ENCODE measurements around the gene ATE1.
A peak's percentile ranks its signal among the peaks of the same experiment; 100 is the strongest.

The ATE1 gene

GRCh38 chr10:121781101-121781500, 146.7 kb downstream of the ATE1 start:
- H3K4me3 ChIP-seq (ENCODE audit: low read depth, low read length): no peak overlapping the region
- TF ChIP-seq, protein P1, sequence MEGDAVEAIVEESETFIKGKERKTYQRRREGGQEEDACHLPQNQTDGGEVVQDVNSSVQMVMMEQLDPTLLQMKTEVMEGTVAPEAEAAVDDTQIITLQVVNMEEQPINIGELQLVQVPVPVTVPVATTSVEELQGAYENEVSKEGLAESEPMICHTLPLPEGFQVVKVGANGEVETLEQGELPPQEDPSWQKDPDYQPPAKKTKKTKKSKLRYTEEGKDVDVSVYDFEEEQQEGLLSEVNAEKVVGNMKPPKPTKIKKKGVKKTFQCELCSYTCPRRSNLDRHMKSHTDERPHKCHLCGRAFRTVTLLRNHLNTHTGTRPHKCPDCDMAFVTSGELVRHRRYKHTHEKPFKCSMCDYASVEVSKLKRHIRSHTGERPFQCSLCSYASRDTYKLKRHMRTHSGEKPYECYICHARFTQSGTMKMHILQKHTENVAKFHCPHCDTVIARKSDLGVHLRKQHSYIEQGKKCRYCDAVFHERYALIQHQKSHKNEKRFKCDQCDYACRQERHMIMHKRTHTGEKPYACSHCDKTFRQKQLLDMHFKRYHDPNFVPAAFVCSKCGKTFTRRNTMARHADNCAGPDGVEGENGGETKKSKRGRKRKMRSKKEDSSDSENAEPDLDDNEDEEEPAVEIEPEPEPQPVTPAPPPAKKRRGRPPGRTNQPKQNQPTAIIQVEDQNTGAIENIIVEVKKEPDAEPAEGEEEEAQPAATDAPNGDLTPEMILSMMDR (conservative IDR thresholded peaks at IDR 0.05; ENCODE audit: low read depth, low read length): no peak
- no peak for DNase-seq (ENCODE audit: low read depth)

- peak; percentile 86 for DNase-seq (ENCODE audit: low read depth)
- no peak overlapping the region for H3K4me3 ChIP-seq (ENCODE audit: low read depth, low read length)
- TF ChIP-seq, protein P1 (conservative IDR thresholded peaks at IDR 0.05; ENCODE audit: low read depth, low read length): no peak
Observed at GRCh38 chr10:121774813-121775212, 153.0 kb downstream of the ATE1 start.

DNA sequence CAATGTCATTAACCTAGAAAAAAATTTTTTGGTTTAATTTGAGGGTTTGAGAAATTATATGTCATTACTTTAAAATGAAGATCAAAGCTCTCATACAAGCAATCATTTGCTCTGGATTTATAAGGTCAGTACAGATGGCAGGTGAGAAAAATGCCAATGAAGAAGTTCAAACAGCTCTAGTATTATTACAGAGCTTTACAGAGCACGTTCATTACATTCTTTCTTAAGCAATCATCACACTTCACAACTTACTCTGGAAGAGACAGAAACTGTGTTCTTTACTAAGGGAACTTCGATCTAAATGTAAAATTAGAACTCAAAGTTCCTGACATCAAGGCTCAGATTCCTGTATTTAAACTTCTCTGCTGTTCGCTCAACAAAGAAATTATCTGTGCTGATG, 153.4 kb downstream of the ATE1 start:
- peak; percentile 41 for DNase-seq (ENCODE audit: low read depth)
- TF ChIP-seq, protein P1 (conservative IDR thresholded peaks at IDR 0.05; ENCODE audit: low read depth, low read length): no peak

GRCh38 chr10:121772884-121773283, 154.9 kb downstream of the ATE1 start:
- peak; percentile 82 for DNase-seq (ENCODE audit: low read depth)
- H3K4me3 ChIP-seq (ENCODE audit: low read depth, low read length): no peak overlapping the region

More for the DNA sequence above, 153.4 kb downstream of the ATE1 start:
- H3K4me3 ChIP-seq (ENCODE audit: low read depth, low read length): no peak overlapping the region

DNA sequence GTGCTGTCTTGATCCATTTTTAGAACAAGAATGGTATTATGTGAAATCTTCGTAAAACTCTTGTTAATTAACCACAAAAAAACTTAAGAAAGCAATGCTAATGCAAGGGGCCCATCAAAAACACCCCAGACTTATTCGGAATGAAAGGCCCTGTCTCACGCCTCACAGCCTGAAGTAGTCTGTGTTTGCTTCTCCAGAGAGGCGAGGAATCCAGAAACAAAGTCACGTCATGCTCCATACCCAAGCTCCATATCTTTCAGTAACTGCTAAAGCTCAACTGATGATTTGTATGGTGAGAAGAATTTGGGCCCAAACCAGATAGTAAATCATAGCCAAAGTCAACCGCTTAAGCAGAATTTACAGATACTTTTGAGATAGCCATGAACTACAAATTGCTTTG, 155.4 kb downstream of the ATE1 start:
- TF ChIP-seq, protein P1 (conservative IDR thresholded peaks at IDR 0.05; ENCODE audit: low read depth, low read length): no peak
- DNase-seq (ENCODE audit: low read depth): no peak
- no peak overlapping the region for H3K4me3 ChIP-seq (ENCODE audit: low read depth, low read length)

More at GRCh38 chr10:121772884-121773283, 154.9 kb downstream of the ATE1 start:
- TF ChIP-seq, protein P1 (conservative IDR thresholded peaks at IDR 0.05; ENCODE audit: low read depth, low read length): no peak

DNA sequence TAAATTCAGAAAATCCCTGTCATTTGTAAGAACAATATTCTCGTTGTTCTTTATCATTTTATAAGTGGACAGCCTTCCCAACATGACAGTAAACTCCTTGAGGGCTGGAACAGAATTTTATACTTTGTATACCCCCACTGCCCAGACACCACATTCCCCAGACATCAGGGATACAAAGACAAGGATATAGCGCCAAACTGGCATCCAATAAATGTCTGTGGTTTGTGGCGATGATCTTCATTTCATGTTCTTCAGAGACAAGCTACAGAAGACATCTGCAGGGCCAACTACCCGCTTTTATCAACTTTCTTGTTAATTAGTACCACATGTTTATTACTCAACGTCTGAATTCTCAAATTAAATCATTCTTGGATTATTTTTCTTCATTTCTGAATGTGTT, 155.9 kb downstream of the ATE1 start:
- no peak overlapping the region for H3K4me3 ChIP-seq (ENCODE audit: low read depth, low read length)
- DNase-seq (ENCODE audit: low read depth): no peak
- TF ChIP-seq, protein P1 (conservative IDR thresholded peaks at IDR 0.05; ENCODE audit: low read depth, low read length): no peak

- no peak overlapping the region for H3K4me3 ChIP-seq (ENCODE audit: low read depth, low read length)
- TF ChIP-seq, protein P1 (conservative IDR thresholded peaks at IDR 0.05; ENCODE audit: low read depth, low read length): no peak
- DNase-seq (ENCODE audit: low read depth): no peak
Observed at GRCh38 chr10:121766426-121766825, 161.4 kb downstream of the ATE1 start.
